ENCODE data around the gene DMGDH. TPM values are rescaled to one million over a fixed set of nuclear protein-coding genes. Genes with fewer than 3 reads are reported as not detected.

DMGDH gene
- total RNA-seq = 1 to 10 TPM in 2 of 4 donors, under 1 TPM in 1, not detected in 1; 0.64 to 3.1 (median 1.7) TPM

DNA sequence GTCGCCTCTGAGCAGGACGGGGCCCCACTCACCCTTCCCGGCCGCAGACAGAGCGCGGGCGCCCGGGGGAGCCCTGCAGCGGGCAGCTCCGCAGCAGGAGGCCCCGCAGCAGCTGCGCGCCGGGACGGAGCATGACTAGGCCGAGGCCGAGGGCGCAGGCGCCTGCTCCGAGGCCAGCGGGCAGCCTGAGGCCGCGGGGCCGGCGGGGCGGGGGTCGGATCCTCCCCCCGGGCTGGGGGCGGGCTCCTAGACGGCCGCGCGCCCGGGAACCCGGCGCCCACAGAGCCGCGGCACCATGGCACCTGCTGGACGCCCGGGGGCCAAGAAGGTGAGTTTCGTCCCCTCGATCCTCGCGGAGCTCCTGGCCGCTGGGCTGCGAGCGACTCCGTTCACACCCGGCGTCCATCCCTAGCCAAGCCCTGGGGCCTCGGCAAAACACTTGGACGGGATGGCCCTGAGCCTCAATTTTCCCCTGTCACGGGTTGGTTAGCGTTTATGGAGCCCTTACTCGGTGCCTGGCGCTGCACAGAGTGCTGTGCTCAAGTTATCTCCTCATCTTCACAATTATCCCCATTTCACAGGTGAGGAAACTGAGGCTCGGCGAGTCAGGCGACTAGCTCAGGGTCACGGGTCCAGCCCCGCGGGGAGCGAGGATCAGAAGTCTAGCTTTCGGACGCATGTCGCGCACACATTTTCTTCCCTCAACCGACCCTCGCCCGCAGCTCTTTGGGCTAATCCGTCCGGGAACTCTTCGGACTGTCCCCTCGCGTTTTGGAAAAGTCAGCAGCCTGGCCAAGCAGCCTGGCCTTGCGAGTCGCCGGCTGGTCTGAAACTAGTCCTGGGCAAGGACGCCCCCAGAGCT lies at the start of gene DMGDH, which contains the start of gene BHMT2:
TSS of gene DMGDH (minus strand) at position 187 of the 862 bp plus-strand sequence. CDS start at position 133, 54 bp downstream.
TSS of gene BHMT2 (plus strand) at position 280 of the 862 bp plus-strand sequence. CDS start at position 296, 16 bp downstream.
- 44 to 77% methylated on average over 17 to 27 of the region's 79 CpGs for WGBS, 2 donors
- Histone ChIP-seq H3K4me3 (peak within 1 kb of the TSS; percentile 33 to 67 (median 49)), H3K36me3 (no peaks in the 10 kb centered on the region), H3K27me3 (peaks cover 0 to 21% (median 0%) of the 10 kb centered on the region in 4 donors), H3K4me1 (peaks cover 0 to 9% (median 3%) of the 10 kb centered on the region in 3 donors), H3K9me3 (peaks cover 0 to 8% (median 0%) of the 10 kb centered on the region in 3 donors), H3K27ac (peak within 1 kb of the TSS; percentile 46 to 73 (median 70))
- TF ChIP-seq, protein P1, sequence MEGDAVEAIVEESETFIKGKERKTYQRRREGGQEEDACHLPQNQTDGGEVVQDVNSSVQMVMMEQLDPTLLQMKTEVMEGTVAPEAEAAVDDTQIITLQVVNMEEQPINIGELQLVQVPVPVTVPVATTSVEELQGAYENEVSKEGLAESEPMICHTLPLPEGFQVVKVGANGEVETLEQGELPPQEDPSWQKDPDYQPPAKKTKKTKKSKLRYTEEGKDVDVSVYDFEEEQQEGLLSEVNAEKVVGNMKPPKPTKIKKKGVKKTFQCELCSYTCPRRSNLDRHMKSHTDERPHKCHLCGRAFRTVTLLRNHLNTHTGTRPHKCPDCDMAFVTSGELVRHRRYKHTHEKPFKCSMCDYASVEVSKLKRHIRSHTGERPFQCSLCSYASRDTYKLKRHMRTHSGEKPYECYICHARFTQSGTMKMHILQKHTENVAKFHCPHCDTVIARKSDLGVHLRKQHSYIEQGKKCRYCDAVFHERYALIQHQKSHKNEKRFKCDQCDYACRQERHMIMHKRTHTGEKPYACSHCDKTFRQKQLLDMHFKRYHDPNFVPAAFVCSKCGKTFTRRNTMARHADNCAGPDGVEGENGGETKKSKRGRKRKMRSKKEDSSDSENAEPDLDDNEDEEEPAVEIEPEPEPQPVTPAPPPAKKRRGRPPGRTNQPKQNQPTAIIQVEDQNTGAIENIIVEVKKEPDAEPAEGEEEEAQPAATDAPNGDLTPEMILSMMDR (IDR thresholded peaks at IDR 0.05) = no peak
- no peak for TF ChIP-seq POLR2A (IDR thresholded peaks at IDR 0.05)
- DNase-seq = no peak
- intact Hi-C loops (cut with DNase I) = no loop called here

DNA sequence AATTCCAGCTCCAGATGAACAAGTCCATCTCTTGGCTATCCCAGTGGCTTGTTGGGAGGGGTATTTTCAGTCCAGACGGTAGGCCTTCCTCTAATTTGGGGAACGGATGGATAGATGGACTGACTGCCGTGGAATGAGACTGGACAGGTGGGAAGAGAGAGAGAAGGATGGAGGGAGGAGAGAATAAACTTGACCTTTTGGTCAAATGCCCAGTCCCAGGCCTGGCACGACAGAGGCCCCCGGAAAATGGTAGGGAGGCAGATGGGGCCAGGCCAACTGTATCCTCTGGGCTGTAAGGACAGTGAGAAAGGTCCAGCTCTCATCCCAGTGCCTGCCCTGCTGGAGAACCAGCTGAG lies 43.2 kb upstream of the DMGDH start:
- Histone ChIP-seq H3K4me3 (no peak overlapping the region), H3K27ac (no peak overlapping the region), H3K9me3 (no peaks in the 10 kb centered on the region), H3K27me3 (peaks cover 5 to 45% (median 10%) of the 10 kb centered on the region in 4 donors), H3K4me1 (peaks cover 0 to 16% (median 3%) of the 10 kb centered on the region in 3 donors), H3K36me3 (no peaks in the 10 kb centered on the region)
- TF ChIP-seq, protein P1 (IDR thresholded peaks at IDR 0.05) = no peak
- TF ChIP-seq POLR2A (IDR thresholded peaks at IDR 0.05) = no peak
- intact Hi-C loops (cut with DNase I) = no loop called here
- DNase-seq = no peak
- WGBS, 2 donors = 80 to 86% methylated on average over 4 to 5 of the region's 5 CpGs

DNA sequence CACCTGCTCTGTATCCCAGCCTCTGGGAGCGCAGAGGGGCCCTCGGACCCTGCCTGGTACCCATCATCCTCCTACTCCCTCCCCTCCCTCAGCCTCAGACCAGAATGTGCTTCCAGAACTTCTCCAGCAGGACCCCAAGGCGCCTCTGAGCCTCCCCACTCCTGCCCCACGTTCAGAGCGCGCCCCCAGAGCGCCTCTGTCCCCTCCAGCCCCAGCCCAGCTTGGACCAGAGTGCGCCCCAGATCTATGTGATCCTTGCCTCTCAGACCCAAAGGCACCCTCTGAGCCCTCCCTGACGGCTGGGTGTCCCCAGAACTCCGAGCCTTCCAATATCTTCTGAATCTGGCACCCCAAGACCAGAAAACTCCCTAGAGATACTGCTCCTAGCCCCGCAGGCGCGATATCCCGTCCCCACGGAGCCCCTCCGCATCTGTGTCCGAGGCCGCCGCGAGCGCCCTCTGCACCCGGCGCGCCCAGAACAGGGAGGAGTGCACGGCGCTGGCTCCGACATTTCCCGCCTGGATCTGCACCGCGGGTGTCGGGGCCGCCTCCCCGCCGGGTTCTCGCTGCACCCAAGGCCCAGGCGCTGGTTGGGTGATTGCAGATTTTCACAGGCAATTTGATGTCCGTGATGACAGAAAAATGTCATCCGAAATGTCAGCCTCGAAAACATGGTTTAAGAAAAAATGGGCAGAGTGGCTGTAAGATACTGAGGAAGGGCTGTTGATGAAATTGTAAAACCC lies 42.7 kb upstream of the DMGDH start:
- no peak for DNase-seq
- Histone ChIP-seq H3K27me3 (peaks cover 5 to 45% (median 10%) of the 10 kb centered on the region in 4 donors), H3K9me3 (no peaks in the 10 kb centered on the region), H3K4me3 (peak overlapping the region in 1 of 4 donors; percentile 38), H3K27ac (no peak overlapping the region), H3K4me1 (peaks cover 0 to 20% (median 3%) of the 10 kb centered on the region in 3 donors), H3K36me3 (no peaks in the 10 kb centered on the region)
- TF ChIP-seq, protein P1 (IDR thresholded peaks at IDR 0.05) = no peak
- TF ChIP-seq POLR2A (IDR thresholded peaks at IDR 0.05) = no peak
- WGBS, 2 donors = 21 to 30% methylated on average over 8 of the region's 39 CpGs
- intact Hi-C loops (cut with DNase I) = no loop called here

DNA sequence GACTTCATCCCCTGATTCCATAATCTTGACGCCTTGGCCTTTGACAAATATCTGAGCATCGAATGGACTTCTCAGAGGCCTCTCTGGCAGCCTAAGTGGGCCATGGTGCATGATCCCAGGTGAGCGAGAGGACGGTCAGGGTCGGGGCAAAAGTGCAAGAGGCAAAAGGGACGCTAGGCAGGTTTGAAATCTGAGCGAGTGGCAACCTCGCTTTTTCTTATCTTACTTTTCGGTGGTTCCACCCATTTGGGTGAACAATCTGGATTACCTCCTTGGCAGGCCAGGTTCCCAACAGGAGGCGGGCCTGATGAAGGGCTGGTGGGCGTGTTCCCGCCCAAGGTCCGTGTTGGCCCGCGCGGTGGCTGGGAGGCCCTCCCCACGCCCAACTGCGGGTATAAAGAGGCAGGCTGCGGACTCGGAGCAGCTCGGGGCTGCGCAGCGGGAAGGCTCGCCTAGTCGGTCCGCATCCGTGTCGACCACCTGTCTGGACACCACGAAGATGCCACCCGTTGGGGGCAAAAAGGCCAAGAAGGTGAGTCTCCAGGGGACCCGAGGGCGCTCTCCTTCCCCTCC lies 42.0 kb upstream of the DMGDH start, which contains the start of gene BHMT:
TSS of gene BHMT (plus strand) at position 423 of the 573 bp plus-strand sequence. CDS start at position 500, 77 bp downstream.
- no peak for DNase-seq
- Histone ChIP-seq H3K27ac (no peak within 1 kb of the TSS), H3K4me1 (peaks cover 0 to 20% (median 3%) of the 10 kb centered on the region in 3 donors), H3K36me3 (no peaks in the 10 kb centered on the region), H3K27me3 (peaks cover 5 to 45% (median 10%) of the 10 kb centered on the region in 4 donors), H3K9me3 (no peaks in the 10 kb centered on the region), H3K4me3 (peak within 1 kb of the TSS in 1 of 4 donors; percentile 38)
- intact Hi-C loops (cut with DNase I) = no loop called here
- WGBS, 2 donors = 44 to 49% methylated on average over 14 to 26 of the region's 32 CpGs
- TF ChIP-seq POLR2A (IDR thresholded peaks at IDR 0.05) = no peak
- TF ChIP-seq, protein P1 (IDR thresholded peaks at IDR 0.05) = no peak
